ENCODE measurements around the gene GORASP2.
A peak's percentile ranks its signal among the peaks of the same experiment; 100 is the strongest.

GORASP2 gene

DNA sequence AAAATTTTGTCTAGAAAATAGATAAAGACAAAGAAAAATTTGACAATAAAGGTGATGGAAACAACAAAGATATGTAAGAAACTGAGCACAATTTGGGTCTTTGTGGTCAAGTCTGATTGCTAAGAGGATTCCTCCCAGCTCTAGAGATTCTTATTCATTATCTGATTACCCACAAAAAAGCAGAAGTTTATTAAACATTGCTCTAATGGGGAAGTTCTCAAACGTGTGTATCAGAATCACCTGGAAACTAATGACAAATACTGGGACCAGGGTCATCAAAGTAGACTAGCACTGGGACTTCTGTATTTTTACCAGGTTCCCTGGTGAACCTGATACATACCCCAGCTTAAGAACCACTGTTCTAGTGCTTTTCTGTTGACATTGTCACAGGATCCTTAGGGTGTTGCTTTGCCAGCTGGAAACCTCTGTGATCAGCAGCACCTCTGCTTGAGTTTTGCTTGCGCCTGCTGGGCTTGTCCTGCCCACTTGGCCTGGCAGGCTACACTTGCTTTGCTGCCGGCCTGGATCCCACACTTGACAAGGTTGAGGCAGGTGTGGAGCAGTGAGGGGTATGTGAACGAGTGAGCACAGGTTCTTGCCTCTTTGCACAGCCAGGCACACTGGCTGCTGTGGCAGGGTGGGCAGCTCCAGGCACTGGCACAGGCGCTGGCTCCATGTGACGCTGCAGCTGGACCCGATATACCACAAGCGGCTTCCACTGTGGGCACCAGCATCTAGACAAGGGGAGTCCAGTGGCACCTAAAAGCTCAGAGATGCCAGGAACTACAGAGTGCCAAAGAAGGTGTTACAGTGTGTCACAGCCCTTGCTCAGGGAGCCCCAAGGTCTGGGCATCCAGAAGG lies 6.2 kb upstream of the GORASP2 start (continued):
- TF ChIP-seq, protein P1, sequence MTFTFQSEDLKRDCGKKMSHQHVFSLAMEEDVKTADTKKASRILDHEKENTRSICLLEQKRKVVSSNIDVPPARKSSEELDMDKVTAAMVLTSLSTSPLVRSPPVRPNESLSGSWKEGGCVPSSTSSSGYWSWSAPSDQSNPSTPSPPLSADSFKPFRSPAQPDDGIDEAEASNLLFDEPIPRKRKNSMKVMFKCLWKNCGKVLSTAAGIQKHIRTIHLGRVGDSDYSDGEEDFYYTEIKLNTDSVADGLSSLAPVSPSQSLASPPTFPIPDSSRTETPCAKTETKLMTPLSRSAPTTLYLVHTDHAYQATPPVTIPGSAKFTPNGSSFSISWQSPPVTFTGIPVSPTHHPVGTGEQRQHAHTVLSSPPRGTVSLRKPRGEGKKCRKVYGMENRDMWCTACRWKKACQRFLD (tag by site-specific recombination; IDR thresholded peaks at IDR 0.05), result no peak
- TF ChIP-seq, protein P2, sequence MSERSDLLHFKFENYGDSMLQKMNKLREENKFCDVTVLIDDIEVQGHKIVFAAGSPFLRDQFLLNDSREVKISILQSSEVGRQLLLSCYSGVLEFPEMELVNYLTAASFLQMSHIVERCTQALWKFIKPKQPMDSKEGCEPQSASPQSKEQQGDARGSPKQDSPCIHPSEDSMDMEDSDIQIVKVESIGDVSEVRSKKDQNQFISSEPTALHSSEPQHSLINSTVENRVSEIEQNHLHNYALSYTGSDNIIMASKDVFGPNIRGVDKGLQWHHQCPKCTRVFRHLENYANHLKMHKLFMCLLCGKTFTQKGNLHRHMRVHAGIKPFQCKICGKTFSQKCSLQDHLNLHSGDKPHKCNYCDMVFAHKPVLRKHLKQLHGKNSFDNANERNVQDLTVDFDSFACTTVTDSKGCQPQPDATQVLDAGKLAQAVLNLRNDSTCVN (tag by site-specific recombination; optimal IDR thresholded peaks at IDR 0.05), result no peak
- TF ChIP-seq, protein P3, sequence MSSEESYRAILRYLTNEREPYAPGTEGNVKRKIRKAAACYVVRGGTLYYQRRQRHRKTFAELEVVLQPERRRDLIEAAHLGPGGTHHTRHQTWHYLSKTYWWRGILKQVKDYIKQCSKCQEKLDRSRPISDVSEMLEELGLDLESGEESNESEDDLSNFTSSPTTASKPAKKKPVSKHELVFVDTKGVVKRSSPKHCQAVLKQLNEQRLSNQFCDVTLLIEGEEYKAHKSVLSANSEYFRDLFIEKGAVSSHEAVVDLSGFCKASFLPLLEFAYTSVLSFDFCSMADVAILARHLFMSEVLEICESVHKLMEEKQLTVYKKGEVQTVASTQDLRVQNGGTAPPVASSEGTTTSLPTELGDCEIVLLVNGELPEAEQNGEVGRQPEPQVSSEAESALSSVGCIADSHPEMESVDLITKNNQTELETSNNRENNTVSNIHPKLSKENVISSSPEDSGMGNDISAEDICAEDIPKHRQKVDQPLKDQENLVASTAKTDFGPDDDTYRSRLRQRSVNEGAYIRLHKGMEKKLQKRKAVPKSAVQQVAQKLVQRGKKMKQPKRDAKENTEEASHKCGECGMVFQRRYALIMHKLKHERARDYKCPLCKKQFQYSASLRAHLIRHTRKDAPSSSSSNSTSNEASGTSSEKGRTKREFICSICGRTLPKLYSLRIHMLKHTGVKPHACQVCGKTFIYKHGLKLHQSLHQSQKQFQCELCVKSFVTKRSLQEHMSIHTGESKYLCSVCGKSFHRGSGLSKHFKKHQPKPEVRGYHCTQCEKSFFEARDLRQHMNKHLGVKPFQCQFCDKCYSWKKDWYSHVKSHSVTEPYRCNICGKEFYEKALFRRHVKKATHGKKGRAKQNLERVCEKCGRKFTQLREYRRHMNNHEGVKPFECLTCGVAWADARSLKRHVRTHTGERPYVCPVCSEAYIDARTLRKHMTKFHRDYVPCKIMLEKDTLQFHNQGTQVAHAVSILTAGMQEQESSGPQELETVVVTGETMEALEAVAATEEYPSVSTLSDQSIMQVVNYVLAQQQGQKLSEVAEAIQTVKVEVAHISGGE (tag by site-specific recombination; conservative IDR thresholded peaks at IDR 0.05; ENCODE audit: low read depth), result no peak
- TF ChIP-seq ZSCAN30 (tag by site-specific recombination; IDR thresholded peaks at IDR 0.05) (no peak), ZNF350 (tag by site-specific recombination; IDR thresholded peaks at IDR 0.05) (no peak)

DNA sequence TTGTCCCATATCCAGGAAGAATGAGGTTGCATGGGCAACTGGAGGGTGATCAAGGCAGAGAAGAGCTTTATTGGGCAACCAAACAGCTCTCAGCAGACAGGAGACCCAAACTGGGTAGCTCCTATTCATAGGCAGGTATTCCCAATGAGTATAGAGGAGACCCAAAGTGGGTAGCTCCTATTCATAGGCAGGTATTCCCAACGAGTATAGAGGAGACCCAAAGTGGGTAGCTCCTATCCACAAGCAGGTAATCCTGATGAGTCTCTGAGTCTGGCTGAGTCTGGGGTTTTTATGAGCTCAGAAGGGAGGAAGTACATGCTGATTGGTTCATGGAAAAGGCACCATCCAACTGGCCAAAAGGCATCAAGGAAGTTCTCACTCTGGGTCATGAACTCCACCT lies 5.3 kb upstream of the GORASP2 start:
- Histone ChIP-seq H3K4me1 (ENCODE audit: control insufficient read depth, insufficient read depth, low read length) (no peaks in the 10 kb centered on the region), H3K36me3 (ENCODE audit: control insufficient read depth in 2 of 2, insufficient read depth in 1 of 2, low read length in 2 of 2) (no peaks in the 10 kb centered on the region), H3K27ac (ENCODE audit: extremely low read depth, low read depth, low read length) (no peak overlapping the region), H3K9me3 (ENCODE audit: control insufficient read depth, insufficient read depth, low read depth, low read length) (no peaks in the 10 kb centered on the region), H3K4me3 (ENCODE audit: low read depth, low read length) (no peak overlapping the region)
- TF ChIP-seq ZNF132 (tag by site-specific recombination; IDR thresholded peaks at IDR 0.05; ENCODE audit: borderline replicate concordance) (no peak), SETDB1 (IDR thresholded peaks at IDR 0.05; ENCODE audit: insufficient read length, low read length) (peak; percentile 93)
- POLR2A ChIA-PET, result no interaction called here
- CTCF ChIA-PET, result interaction anchor here (0.7 kb wide), 1 partner anchor 1851 kb away, joined by 3 read pairs; no protein-coding TSS in a partner anchor

DNA sequence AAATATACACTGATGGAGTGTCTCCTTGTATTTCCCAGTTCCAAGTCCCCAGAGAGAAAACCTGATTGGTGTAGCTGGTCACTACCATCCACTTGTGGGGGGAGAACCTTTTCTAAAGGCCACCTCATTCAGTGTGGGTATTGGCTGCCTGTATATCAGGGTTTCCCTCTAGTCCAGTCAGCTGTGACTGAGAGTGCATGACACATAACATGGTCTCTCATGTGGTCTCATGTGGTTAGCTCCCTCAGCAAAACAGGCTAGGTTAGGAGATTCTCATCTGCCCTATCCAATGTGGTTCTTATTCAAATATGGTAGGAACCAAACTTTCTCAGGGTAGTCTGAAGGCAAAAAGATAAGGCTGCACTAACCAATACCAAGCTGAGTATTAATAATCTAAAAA lies 4.1 kb upstream of the GORASP2 start:
- H3K4me1 ChIP-seq (ENCODE audit: control insufficient read depth, insufficient read depth, low read length), result no peaks in the 10 kb centered on the region
- ChIA-PET CTCF (no interaction called here), POLR2A (interaction anchor here (0.7 kb wide), 1 partner anchor 763 kb away, joined by 8 read pairs; no protein-coding TSS in a partner anchor)
- H3K27ac ChIP-seq (ENCODE audit: extremely low read depth, low read depth, low read length), result no peak overlapping the region
- H3K36me3 ChIP-seq (ENCODE audit: control insufficient read depth in 2 of 2, insufficient read depth in 1 of 2, low read length in 2 of 2), result no peaks in the 10 kb centered on the region
- TF ChIP-seq ZNF785 (tag by site-specific recombination; IDR thresholded peaks at IDR 0.05) (no peak), ZNF394 (tag by site-specific recombination; IDR thresholded peaks at IDR 0.05; ENCODE audit: borderline replicate concordance) (no peak), ZNF121 (tag by site-specific recombination; IDR thresholded peaks at IDR 0.05) (no peak), ZBTB17 (tag by site-specific recombination; IDR thresholded peaks at IDR 0.05) (no peak), ZNF266 (tag by site-specific recombination; IDR thresholded peaks at IDR 0.05; ENCODE audit: low read depth) (no peak), ZNF548 (tag by site-specific recombination; IDR thresholded peaks at IDR 0.05) (no peak), ZNF510 (tag by site-specific recombination; IDR thresholded peaks at IDR 0.05; ENCODE audit: insufficient replicate concordance) (no peak)
- H3K4me3 ChIP-seq (ENCODE audit: low read depth, low read length), result no peak overlapping the region
- H3K9me3 ChIP-seq (ENCODE audit: control insufficient read depth, insufficient read depth, low read depth, low read length), result no peaks in the 10 kb centered on the region
